Lower leg skin (tissue), 4 donors: Measurements from ENCODE around the gene BPIFB4. TPM values are rescaled to one million over a fixed set of nuclear protein-coding genes. Genes with fewer than 3 reads are reported as not detected.

Experiments
- DNase-seq, 2 donors: peaks; one replicate each; pipeline ENCODE4 v3.0.0-alpha.2; 2019; ENCODE audit warnings: low spot score in 2 of 2
- H3K4me3 ChIP-seq: fragments of 200-600 bp; sonication (generic); 2 replicates; pipeline ENCODE4 v1.5.1; 2017; ENCODE audit warnings: mild to moderate bottlenecking, low read depth; ENCODE audit not compliant: poor library complexity, severe bottlenecking
- POLR2A ChIP-seq, 2 donors: fragments of 450-650 bp; IDR thresholded peaks; one replicate each; pipeline ENCODE4 v1.6.1; 2016 to 2017; ENCODE audit warnings: antibody characterized with exemption in 2 of 2, mild to moderate bottlenecking in 1 of 2, moderate library complexity in 1 of 2
- WGBS, 2 donors: methylation state at CpG; one replicate each; pipeline ENCODE4 v1.1.5; 2018; 5-methylcytosine and 5-hydroxymethylcytosine counted together
- intact Hi-C: fragments of 100-400 bp; cut with DNase I; formaldehyde crosslinking; loops from one replicate; pipeline ENCODE4 v1.15.0; 2023; ENCODE audit warnings: low total_unique reads
- total RNA-seq, 4 donors: library from RNA; depleted of rRNA; stranded (reverse); fragments of >200 nt; gene quantifications; one replicate each; pipeline ENCODE4 v1.1.0, GENCODE V29; 2016
- TF ChIP-seq, protein P1 (sequence below), 3 donors: fragments of 450-650 bp; IDR thresholded peaks; one replicate each; pipeline ENCODE4 v1.5.1; 2016; ENCODE audit warnings: antibody characterized with exemption in 3 of 3, mild to moderate bottlenecking in 3 of 3, moderate library complexity in 2 of 3

Gene BPIFB4
- total RNA-seq, 4 donors from 2014 or later, result not detected

DNA sequence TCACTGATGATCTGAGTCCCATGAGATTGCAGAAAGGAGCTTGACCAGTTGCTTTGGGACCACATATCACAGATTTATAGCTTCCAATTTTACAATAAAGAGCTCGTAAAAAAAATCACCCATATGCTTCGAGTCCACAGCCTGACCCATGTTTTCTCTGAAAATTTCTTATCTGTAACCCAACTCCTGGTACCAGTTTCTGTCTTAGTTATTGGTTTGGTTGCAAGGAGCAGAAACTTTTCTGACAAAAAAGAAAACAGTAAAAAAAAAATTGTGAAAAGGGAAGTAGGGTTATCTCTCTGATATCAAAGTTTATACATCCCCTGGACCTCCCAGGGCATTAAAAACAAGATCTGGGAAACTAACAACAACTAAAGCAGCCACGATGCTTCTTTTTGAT is 57.8 kb downstream of the BPIFB4 start:
- no peak for DNase-seq
- 82 to 85% methylated on average over 3 of the region's 3 CpGs for whole genome bisulfite sequencing, 2 donors
- intact Hi-C loops, result no loop called here
- TF ChIP-seq POLR2A (IDR thresholded peaks at IDR 0.05), result no peak
- TF ChIP-seq, protein P1, sequence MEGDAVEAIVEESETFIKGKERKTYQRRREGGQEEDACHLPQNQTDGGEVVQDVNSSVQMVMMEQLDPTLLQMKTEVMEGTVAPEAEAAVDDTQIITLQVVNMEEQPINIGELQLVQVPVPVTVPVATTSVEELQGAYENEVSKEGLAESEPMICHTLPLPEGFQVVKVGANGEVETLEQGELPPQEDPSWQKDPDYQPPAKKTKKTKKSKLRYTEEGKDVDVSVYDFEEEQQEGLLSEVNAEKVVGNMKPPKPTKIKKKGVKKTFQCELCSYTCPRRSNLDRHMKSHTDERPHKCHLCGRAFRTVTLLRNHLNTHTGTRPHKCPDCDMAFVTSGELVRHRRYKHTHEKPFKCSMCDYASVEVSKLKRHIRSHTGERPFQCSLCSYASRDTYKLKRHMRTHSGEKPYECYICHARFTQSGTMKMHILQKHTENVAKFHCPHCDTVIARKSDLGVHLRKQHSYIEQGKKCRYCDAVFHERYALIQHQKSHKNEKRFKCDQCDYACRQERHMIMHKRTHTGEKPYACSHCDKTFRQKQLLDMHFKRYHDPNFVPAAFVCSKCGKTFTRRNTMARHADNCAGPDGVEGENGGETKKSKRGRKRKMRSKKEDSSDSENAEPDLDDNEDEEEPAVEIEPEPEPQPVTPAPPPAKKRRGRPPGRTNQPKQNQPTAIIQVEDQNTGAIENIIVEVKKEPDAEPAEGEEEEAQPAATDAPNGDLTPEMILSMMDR (IDR thresholded peaks at IDR 0.05), result no peak
- no peak overlapping the region for H3K4me3 ChIP-seq

- intact Hi-C loops, result no loop called here
- TF ChIP-seq, protein P1 (IDR thresholded peaks at IDR 0.05), result no peak
- no peak for TF ChIP-seq POLR2A (IDR thresholded peaks at IDR 0.05)
- H3K4me3 ChIP-seq, result no peak overlapping the region
- no peak for DNase-seq
Measured at GRCh38 chr20:33139467-33139866, 60.0 kb downstream of the BPIFB4 start.

GRCh38 chr20:33145521-33145920 is 66.1 kb downstream of the BPIFB4 start:
- 77 to 87% methylated on average over 5 of the region's 5 CpGs for WGBS, 2 donors
- no peak overlapping the region for H3K4me3 ChIP-seq
- DNase-seq, result no peak
- TF ChIP-seq POLR2A (IDR thresholded peaks at IDR 0.05), result no peak
- TF ChIP-seq, protein P1 (IDR thresholded peaks at IDR 0.05), result no peak
- intact Hi-C loops, result no loop called here

DNA sequence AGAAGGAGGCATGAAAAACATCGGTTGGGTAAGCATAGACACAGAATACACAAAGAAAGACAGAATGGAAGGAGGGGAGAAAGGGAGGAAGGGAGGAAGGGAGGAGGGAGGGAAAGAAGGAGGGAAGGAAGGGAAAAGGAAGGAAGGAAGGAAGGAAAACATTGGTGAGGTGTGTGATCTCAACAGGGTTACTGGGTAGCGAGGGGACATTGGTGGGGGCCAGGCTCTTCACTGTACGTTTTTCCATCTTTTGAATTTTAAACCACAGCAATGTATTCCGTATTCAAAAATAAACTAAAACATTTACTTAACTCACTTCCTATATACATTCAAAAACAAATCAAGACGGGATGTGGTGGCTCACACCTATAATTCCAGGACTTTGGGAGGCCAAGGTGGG is 67.9 kb downstream of the BPIFB4 start:
- 90% methylated on average over 5 of the region's 5 CpGs for WGBS, 2 donors
- intact Hi-C loops, result no loop called here
- TF ChIP-seq, protein P1 (IDR thresholded peaks at IDR 0.05), result no peak
- no peak for DNase-seq
- H3K4me3 ChIP-seq, result no peak overlapping the region

- 81 to 88% methylated on average over 4 of the region's 4 CpGs for WGBS, 2 donors
- peak in 1 of 2 donors; percentile 46 for DNase-seq
- intact Hi-C loops, result no loop called here
- H3K4me3 ChIP-seq, result no peak overlapping the region
- no peak for TF ChIP-seq POLR2A (IDR thresholded peaks at IDR 0.05)
- TF ChIP-seq, protein P1 (IDR thresholded peaks at IDR 0.05), result no peak
Measured at GRCh38 chr20:33148040-33148439, 68.6 kb downstream of the BPIFB4 start.

- no peak overlapping the region for H3K4me3 ChIP-seq
- peak in 1 of 2 donors; percentile 62 for DNase-seq
- TF ChIP-seq POLR2A (IDR thresholded peaks at IDR 0.05), result no peak
- WGBS, 2 donors, result 86 to 91% methylated on average over 6 of the region's 6 CpGs
- intact Hi-C loops, result no loop called here
Measured at GRCh38 chr20:33154252-33154651, 74.8 kb downstream of the BPIFB4 start.
